B cell (primary cell): Measurements from ENCODE around the gene NAPEPLD.

Experiments
- CTCF ChIP-seq: fragments of 200-600 bp; IDR thresholded peaks from one replicate; pipeline ENCODE4 v1.8.0; 2022; ENCODE audit warnings: antibody characterized with exemption, mild to moderate bottlenecking
- EZH2 ChIP-seq: IDR thresholded peaks from 2 replicates; pipeline ENCODE4 v1.6.1; 2012; ENCODE audit warnings: borderline replicate concordance, low read depth, mild to moderate bottlenecking, moderate library complexity, low read length; ENCODE audit not compliant: insufficient read depth, poor library complexity, severe bottlenecking

- TF ChIP-seq CTCF (no peak), EZH2 (no peak)
Observed at GRCh38 chr7:103093429-103093828, 55.5 kb downstream of the NAPEPLD start.
